ENCODE data around the gene MUC6. TPM values are rescaled to one million over a fixed set of nuclear protein-coding genes. Genes with fewer than 3 reads are reported as not detected.

The MUC6 gene
- polyA plus RNA-seq, 1 of the 3 experiments (the other 2 are of a cell fraction), result not detected

GRCh38 chr11:963852-964251 lies 72.7 kb downstream of the MUC6 start:
- TF ChIP-seq SIN3A (IDR thresholded peaks at IDR 0.05; ENCODE audit: borderline replicate concordance, low read depth, low read length) (no peak), JUND (IDR thresholded peaks at IDR 0.05) (no peak), GATA2 (CRISPR knock-in tag; IDR thresholded peaks at IDR 0.05) (no peak), TAF1 (IDR thresholded peaks at IDR 0.05; ENCODE audit: borderline replicate concordance, low read depth, low read length) (no peak), NFIC (IDR thresholded peaks at IDR 0.05; ENCODE audit: borderline replicate concordance) (no peak)
- TF ChIP-seq, protein P1, sequence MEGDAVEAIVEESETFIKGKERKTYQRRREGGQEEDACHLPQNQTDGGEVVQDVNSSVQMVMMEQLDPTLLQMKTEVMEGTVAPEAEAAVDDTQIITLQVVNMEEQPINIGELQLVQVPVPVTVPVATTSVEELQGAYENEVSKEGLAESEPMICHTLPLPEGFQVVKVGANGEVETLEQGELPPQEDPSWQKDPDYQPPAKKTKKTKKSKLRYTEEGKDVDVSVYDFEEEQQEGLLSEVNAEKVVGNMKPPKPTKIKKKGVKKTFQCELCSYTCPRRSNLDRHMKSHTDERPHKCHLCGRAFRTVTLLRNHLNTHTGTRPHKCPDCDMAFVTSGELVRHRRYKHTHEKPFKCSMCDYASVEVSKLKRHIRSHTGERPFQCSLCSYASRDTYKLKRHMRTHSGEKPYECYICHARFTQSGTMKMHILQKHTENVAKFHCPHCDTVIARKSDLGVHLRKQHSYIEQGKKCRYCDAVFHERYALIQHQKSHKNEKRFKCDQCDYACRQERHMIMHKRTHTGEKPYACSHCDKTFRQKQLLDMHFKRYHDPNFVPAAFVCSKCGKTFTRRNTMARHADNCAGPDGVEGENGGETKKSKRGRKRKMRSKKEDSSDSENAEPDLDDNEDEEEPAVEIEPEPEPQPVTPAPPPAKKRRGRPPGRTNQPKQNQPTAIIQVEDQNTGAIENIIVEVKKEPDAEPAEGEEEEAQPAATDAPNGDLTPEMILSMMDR (IDR thresholded peaks at IDR 0.05), result no peak
- Histone ChIP-seq H3K36me3 (replicated peaks in 1 of 2; ENCODE audit: control insufficient read depth in 1 of 2, insufficient read depth in 2 of 2, low read length in 1 of 2) (peaks cover 7 to 8% of the 10 kb centered on the region in 2 experiments), H3K4me1 (ENCODE audit: control insufficient read depth in 1 of 2, insufficient read depth in 2 of 2, low read depth in 1 of 2, low read length in 1 of 2) (peaks cover 0 to 16% of the 10 kb centered on the region in 2 experiments; a peak in 1 of 4 replicates), H3K27ac (ENCODE audit: low read depth in 2 of 2, low read length in 1 of 2) (no peak overlapping the region), H3K4me2 (no peak overlapping the region), H3K9me3 (no peaks in the 10 kb centered on the region), H4K20me1 (ENCODE audit: insufficient read depth) (peaks cover 18% of the 10 kb centered on the region; the same call in 1 of the 2 replicates), H3K9me2 (no peaks in the 10 kb centered on the region), H2AFZ (ENCODE audit: low read depth) (no peak overlapping the region), H3K79me2 (ENCODE audit: insufficient read depth) (peaks cover 35% of the 10 kb centered on the region), H3K4me3 (ENCODE audit: low read depth in 2 of 2, low read length in 1 of 2) (no peak overlapping the region), H3F3A (replicated peaks; ENCODE audit: insufficient read depth) (no peaks in the 10 kb centered on the region), H3K27me3 (ENCODE audit: insufficient read depth) (no peaks in the 10 kb centered on the region), H3K9ac (no peak overlapping the region)
- CTCF ChIA-PET, result no interaction called here
- 97% methylated on average over 3 of the region's 7 CpGs for WGBS (ENCODE audit: low lambda C conversion rate)
- DNase-seq, result no peak
- POLR2A ChIA-PET, result no interaction called here

Other genes starting within 250 kb of the MUC6 start
- gene CEND1, start 246.6 kb downstream of the MUC6 start, polyA plus RNA-seq (2012; rRNA removed), result 2.9 and 3.6 TPM in 2 replicates
- gene SLC25A22, start 238.4 kb downstream of the MUC6 start, polyA plus RNA-seq (2012; rRNA removed), result 40.2 and 50.9 TPM in 2 replicates
- gene PIDD1, start 231.5 kb downstream of the MUC6 start, polyA plus RNA-seq (2012; rRNA removed), result 25.5 and 27.4 TPM in 2 replicates
- 390 and 799 TPM in 2 replicates for gene RPLP2, start 226.8 kb downstream of the MUC6 start, polyA plus RNA-seq (2012; rRNA removed)
- 47.7 and 60.3 TPM in 2 replicates for gene PNPLA2, start 217.8 kb downstream of the MUC6 start, polyA plus RNA-seq (2012; rRNA removed)
- gene CRACR2B, start 208.8 kb downstream of the MUC6 start, polyA plus RNA-seq (2012; rRNA removed), result 0.94 and 1.1 TPM in 2 replicates
- gene CD151, start 203.8 kb downstream of the MUC6 start, polyA plus RNA-seq (2012; rRNA removed), result 922 and 1,149 TPM in 2 replicates
- gene POLR2L, start 194.2 kb downstream of the MUC6 start, polyA plus RNA-seq (2012; rRNA removed), result 287 and 540 TPM in 2 replicates
- gene TSPAN4, start 193.9 kb downstream of the MUC6 start, polyA plus RNA-seq (2012; rRNA removed), result 201 and 226 TPM in 2 replicates
- gene CHID1, start 125.9 kb downstream of the MUC6 start, polyA plus RNA-seq (2012; rRNA removed), result 194 and 231 TPM in 2 replicates
- 36.3 and 42.7 TPM in 2 replicates for gene AP2A2, start 110.8 kb downstream of the MUC6 start, polyA plus RNA-seq (2012; rRNA removed)
- gene MUC2, start 38.2 kb upstream of the MUC6 start, polyA plus RNA-seq (2012; rRNA removed), result not detected in 2 replicates
- gene MUC5AC, start 121.2 kb upstream of the MUC6 start, polyA plus RNA-seq (2012; rRNA removed), result not detected in 2 replicates
- gene MUC5B, start 186.3 kb upstream of the MUC6 start, polyA plus RNA-seq (2012; rRNA removed), result not detected in 2 replicates

Measured in SK-N-SH (cell line).